ENCODE data around the gene CEACAM1.

- TF ChIP-seq CTCF (IDR thresholded peaks at IDR 0.05) (no peak), POLR2A (IDR thresholded peaks at IDR 0.05) (no peak)
Observed at GRCh38 chr19:42561512-42561911, 33.2 kb upstream of the CEACAM1 start.

All from right lobe of liver (tissue), 4 donors.